Measurements from ENCODE around the gene TMOD2. TPM values are rescaled to one million over a fixed set of nuclear protein-coding genes. Genes with fewer than 3 reads are reported as not detected.
"Not testable (repeated sequence)": the region's sequence is repeated elsewhere in the genome, so short reads cannot be mapped to it uniquely, and the experiment has no call there.

Gene TMOD2
- total RNA-seq, 1 experiment from 2014 or later: 4.3 TPM

- Histone ChIP-seq H3K4me1 (replicated peaks) (no peaks in the 10 kb centered on the region), H3K27ac (no peak overlapping the region), H3K27me3 (replicated peaks) (no peaks in the 10 kb centered on the region), H3K36me3 (no peaks in the 10 kb centered on the region), H3K9me3 (replicated peaks) (no peaks in the 10 kb centered on the region), H3K4me3 (no peak overlapping the region)
- no peak for DNase-seq (ENCODE audit: low read depth in 1 of 2, low spot score in 2 of 2)
Observed at GRCh38 chr15:51770902-51771301, 19.5 kb downstream of the TMOD2 start.

GRCh38 chr15:51771773-51772172 lies 20.4 kb downstream of the TMOD2 start:
- no peaks in the 10 kb centered on the region for H3K36me3 ChIP-seq
- DNase-seq (ENCODE audit: low read depth in 1 of 2, low spot score in 2 of 2): no peak

GRCh38 chr15:51774916-51775315 lies 23.5 kb downstream of the TMOD2 start:
- Histone ChIP-seq H3K36me3 (no peaks in the 10 kb centered on the region), H3K4me3 (no peak overlapping the region), H3K4me1 (replicated peaks) (no peaks in the 10 kb centered on the region), H3K27ac (no peak overlapping the region), H3K9me3 (replicated peaks) (no peaks in the 10 kb centered on the region), H3K27me3 (replicated peaks) (no peaks in the 10 kb centered on the region)
- DNase-seq (ENCODE audit: low read depth in 1 of 2, low spot score in 2 of 2): no peak

More at GRCh38 chr15:51771773-51772172, 20.4 kb downstream of the TMOD2 start:
- H3K27me3 ChIP-seq (replicated peaks): no peaks in the 10 kb centered on the region
- H3K9me3 ChIP-seq (replicated peaks): no peaks in the 10 kb centered on the region
- H3K4me1 ChIP-seq (replicated peaks): no peaks in the 10 kb centered on the region
- H3K27ac ChIP-seq: no peak overlapping the region
- no peak overlapping the region for H3K4me3 ChIP-seq

- Histone ChIP-seq H3K27me3 (replicated peaks) (no peaks in the 10 kb centered on the region), H3K27ac (no peak overlapping the region), H3K4me1 (replicated peaks) (no peaks in the 10 kb centered on the region), H3K9me3 (replicated peaks) (no peaks in the 10 kb centered on the region), H3K4me3 (no peak overlapping the region), H3K36me3 (no peaks in the 10 kb centered on the region)
- peak in 1 of 2 experiments; percentile 32 for DNase-seq (ENCODE audit: low read depth in 1 of 2, low spot score in 2 of 2)
Observed at GRCh38 chr15:51775967-51776816, 24.8 kb downstream of the TMOD2 start.

GRCh38 chr15:51776952-51777569 lies 25.7 kb downstream of the TMOD2 start:
- H3K27ac ChIP-seq: no peak overlapping the region
- no peak overlapping the region for H3K4me3 ChIP-seq

GRCh38 chr15:51780636-51781035 lies 29.2 kb downstream of the TMOD2 start:
- Histone ChIP-seq H3K27me3 (replicated peaks) (no peaks in the 10 kb centered on the region), H3K36me3 (no peaks in the 10 kb centered on the region), H3K4me3 (no peak overlapping the region), H3K27ac (no peak overlapping the region), H3K9me3 (replicated peaks) (no peaks in the 10 kb centered on the region; the same call in 1 of the 2 replicates), H3K4me1 (replicated peaks) (no peaks in the 10 kb centered on the region)
- DNase-seq (ENCODE audit: low read depth in 1 of 2, low spot score in 2 of 2): no peak

More at GRCh38 chr15:51776952-51777569, 25.7 kb downstream of the TMOD2 start:
- Histone ChIP-seq H3K36me3 (no peaks in the 10 kb centered on the region), H3K4me1 (replicated peaks) (no peaks in the 10 kb centered on the region), H3K27me3 (replicated peaks) (no peaks in the 10 kb centered on the region), H3K9me3 (replicated peaks) (no peaks in the 10 kb centered on the region)
- DNase-seq (ENCODE audit: low read depth in 1 of 2, low spot score in 2 of 2): peak; percentile 58 to 67

- Histone ChIP-seq H3K27ac (no peak overlapping the region), H3K4me3 (no peak overlapping the region), H3K36me3 (no peaks in the 10 kb centered on the region), H3K9me3 (replicated peaks) (no peaks in the 10 kb centered on the region; the same call in none of the 2 replicates), H3K27me3 (replicated peaks) (no peaks in the 10 kb centered on the region), H3K4me1 (replicated peaks) (no peaks in the 10 kb centered on the region)
- no peak for DNase-seq (ENCODE audit: low read depth in 1 of 2, low spot score in 2 of 2)
Observed at GRCh38 chr15:51781506-51781905, 30.1 kb downstream of the TMOD2 start.

GRCh38 chr15:51782357-51782896 lies 31.0 kb downstream of the TMOD2 start:
- Histone ChIP-seq H3K36me3 (no peaks in the 10 kb centered on the region), H3K4me1 (replicated peaks) (peaks cover 5% of the 10 kb centered on the region), H3K27me3 (replicated peaks) (no peaks in the 10 kb centered on the region), H3K4me3 (no peak overlapping the region), H3K9me3 (replicated peaks) (no peaks in the 10 kb centered on the region; the same call in none of the 2 replicates), H3K27ac (no peak overlapping the region)
- DNase-seq (ENCODE audit: low read depth in 1 of 2, low spot score in 2 of 2): no peak

- no peak overlapping the region for H3K4me3 ChIP-seq
- H3K4me1 ChIP-seq (replicated peaks): peaks cover 7% of the 10 kb centered on the region
- no peak overlapping the region for H3K27ac ChIP-seq
- no peaks in the 10 kb centered on the region; the same call in none of the 2 replicates for H3K9me3 ChIP-seq (replicated peaks)
- no peaks in the 10 kb centered on the region for H3K27me3 ChIP-seq (replicated peaks)
- no peaks in the 10 kb centered on the region for H3K36me3 ChIP-seq
- DNase-seq (ENCODE audit: low read depth in 1 of 2, low spot score in 2 of 2): no peak
Observed at GRCh38 chr15:51783967-51784366, 32.6 kb downstream of the TMOD2 start.

GRCh38 chr15:51787130-51787529 lies 35.7 kb downstream of the TMOD2 start:
- H3K4me3 ChIP-seq; H3K9me3 ChIP-seq (replicated peaks); H3K27ac ChIP-seq; H3K4me1 ChIP-seq (replicated peaks); H3K36me3 ChIP-seq; H3K27me3 ChIP-seq (replicated peaks): not testable (repeated sequence)
- peak; percentile 19 to 70 for DNase-seq (ENCODE audit: low read depth in 1 of 2, low spot score in 2 of 2)

- not testable (repeated sequence) for H3K36me3 ChIP-seq; H3K27me3 ChIP-seq (replicated peaks); H3K9me3 ChIP-seq (replicated peaks); DNase-seq (ENCODE audit: low read depth in 1 of 2, low spot score in 2 of 2); H3K4me1 ChIP-seq (replicated peaks); H3K4me3 ChIP-seq; H3K27ac ChIP-seq
Observed at GRCh38 chr15:51792474-51792873, 41.1 kb downstream of the TMOD2 start.

- Histone ChIP-seq H3K36me3 (no peaks in the 10 kb centered on the region), H3K27ac (no peak overlapping the region), H3K9me3 (replicated peaks) (no peaks in the 10 kb centered on the region), H3K4me1 (replicated peaks) (no peaks in the 10 kb centered on the region), H3K4me3 (no peak overlapping the region), H3K27me3 (replicated peaks) (no peaks in the 10 kb centered on the region)
- DNase-seq (ENCODE audit: low read depth in 1 of 2, low spot score in 2 of 2): no peak
Observed at GRCh38 chr15:51793521-51794305, 42.3 kb downstream of the TMOD2 start.

GRCh38 chr15:51796847-51797401 lies 45.5 kb downstream of the TMOD2 start:
- no peaks in the 10 kb centered on the region for H3K9me3 ChIP-seq (replicated peaks)
- no peaks in the 10 kb centered on the region for H3K4me1 ChIP-seq (replicated peaks)
- no peaks in the 10 kb centered on the region for H3K36me3 ChIP-seq
- no peak overlapping the region for H3K27ac ChIP-seq
- no peaks in the 10 kb centered on the region for H3K27me3 ChIP-seq (replicated peaks)
- H3K4me3 ChIP-seq: no peak overlapping the region
- DNase-seq (ENCODE audit: low read depth in 1 of 2, low spot score in 2 of 2): no peak
